Heart right ventricle (tissue), 16 donors: ENCODE results near the gene TRIM28. TPM values are rescaled to one million over a fixed set of nuclear protein-coding genes. Genes with fewer than 3 reads are reported as not detected.
"Not testable (repeated sequence)": the region's sequence is repeated elsewhere in the genome, so short reads cannot be mapped to it uniquely, and the experiment has no call there.

Experiments
- ATAC-seq, 8 donors: fragments of 200-7000 bp; cut with Tn5 transposase; one replicate each; pipeline ENCODE4 v1.9.1; 2020; ENCODE audit warnings: mild to moderate bottlenecking in 8 of 8, moderate library complexity in 8 of 8, moderate number of reproducible peaks in 1 of 8
- DNase-seq, 2 donors: peaks; one replicate each; pipeline ENCODE4 v3.0.0-alpha.2; 2020
- H3K27ac ChIP-seq, 10 donors: fragments of 200-600 bp; sonication (generic) in 2 of 10; one replicate each; pipeline versions ENCODE4 v1.5.0 to v1.8.0; 2020 to 2022; ENCODE audit warnings: mild to moderate bottlenecking in 3 of 10
- H3K27me3 ChIP-seq, 7 donors: fragments of 200-600 bp; one replicate each; pipeline ENCODE4 v1.8.0; 2021 to 2022; ENCODE audit warnings: mild to moderate bottlenecking in 2 of 7
- H3K36me3 ChIP-seq, 9 donors: fragments of 200-600 bp; sonication (generic) in 1 of 9; one replicate each; pipeline versions ENCODE4 v1.5.0 to v1.8.0; 2020 to 2022; ENCODE audit warnings: mild to moderate bottlenecking in 2 of 9
- H3K4me1 ChIP-seq, 9 donors: fragments of 200-600 bp; sonication (generic) in 1 of 9; one replicate each; pipeline versions ENCODE4 v1.5.0 to v1.8.0; 2020 to 2022; ENCODE audit warnings: mild to moderate bottlenecking in 4 of 9
- H3K4me3 ChIP-seq, 10 donors: fragments of 200-600 bp; sonication (generic) in 2 of 10; one replicate each; pipeline versions ENCODE4 v1.5.0 to v1.8.0; 2020 to 2022; ENCODE audit warnings: mild to moderate bottlenecking in 7 of 10, moderate library complexity in 2 of 10
- H3K9me3 ChIP-seq, 11 donors: fragments of 200-600 bp in 10 of 11; sonication (generic) in 2 of 11; one replicate each; pipeline versions ENCODE4 v1.5.0 to v1.8.0; 2013 to 2022; ENCODE audit warnings: mild to moderate bottlenecking in 2 of 11, control low read depth in 1 of 11, moderate library complexity in 1 of 11
- CTCF ChIP-seq, 9 donors: fragments of 200-600 bp; sonication (generic) in 2 of 9; IDR thresholded peaks; one replicate each; pipeline versions ENCODE4 v1.5.0 to v1.8.0; 2021 to 2022; ENCODE audit warnings: antibody characterized with exemption in 9 of 9, mild to moderate bottlenecking in 5 of 9, moderate library complexity in 1 of 9
- WGBS, 2 donors: extraction: QIAGEN DNeasy Blood & Tissue Kit; methylation state at CpG; one replicate each; pipeline ENCODE4 v1.1.7; 2013; ENCODE audit warnings: inconsistent platforms in 1 of 2; 5-methylcytosine and 5-hydroxymethylcytosine counted together
- intact Hi-C, 10 donors: fragments of 100-400 bp; cut with DNase I; formaldehyde crosslinking; loops; one replicate each; pipeline versions ENCODE4 v1.11.1 to v1.14.2; 2022
- polyA plus RNA-seq, 2 donors: library from polyadenylated mRNA; stranded (reverse); fragments of 200-250 nt; gene quantifications; one replicate each; pipeline ENCODE4 v1.2.3, GENCODE V29; 2013
- total RNA-seq, 10 donors: library from RNA; stranded (reverse); fragmentation: NEBNext Ultra II Directional in 3 of 10; extraction: Animal tissue kit (Norgen Biotek cat#: 25700) in 3 of 10; gene quantifications; one replicate each; pipeline versions ENCODE4 v1.2.1 to v1.2.4, GENCODE V29; 2021 to 2023
- donor health status: Arrhythmogenic right ventricular cardiomyopathy.
- donor health status: ischemic (EF 13 %, LVEDD 7.1; RV severe dilation, severe dysfunction).
- donor health status: healthy with polysubstance abuse.
- donor health status: DM: no; HTN: yes; CAD: no.
- donor health status: DM: no; HTN: no; CAD: no.
- donor health status: ischemic (EF 25% LVEDD 6.9; RV normal size, moderate dysfunction).
- donor health status: ischemic (EF 25% LVEDD 5.7; RV mildly dilated, moderate dysfunction).
- donor health status: healthy.
- donor health status: DM: yes; HTN: yes; CAD: no.
- donor health status: Ischemic cardiomyopathy.
- donor health status: ischemic (EF 35%, LVEDD 5.7; RV mildly dilated, moderate dysfunction).
- donor health status: nonischemic (EF 11% LVEDD 7.7; RV severe dilation, severe dysfunction).
- donor health status: DM: yes; HTN: yes; CAD: no.
- donor health status: PGD.
- donor health status: ischemic (EF 29% LVEDD 5.4; RV normal size, mild dysfunction).
- donor health status: nonischemic (EF 23%, LVEDD 6.1; RV moderate dilation, normal function).

TRIM28 gene
- total and polyA plus RNA-seq, 12 donors = 105 to 163 (median 142) TPM

GRCh38 chr19:58538257-58539168 lies 5.4 kb upstream of the TRIM28 start:
- Histone ChIP-seq H3K9me3 (no peaks in the 10 kb centered on the region), H3K36me3 (no peaks in the 10 kb centered on the region), H3K27ac (peak overlapping the region in 9 of 10 donors; percentile 1 to 67 (median 45)), H3K4me3 (peak overlapping the region; percentile 14 to 53 (median 38)), H3K27me3 (peaks cover 0 to 22% (median 16%) of the 10 kb centered on the region in 7 donors), H3K4me1 (peaks cover 3 to 17% (median 13%) of the 10 kb centered on the region in 9 donors)
- ATAC-seq (peak; percentile 79 to 93 (median 90)), DNase-seq (peak; percentile 53 to 54)
- TF ChIP-seq CTCF (IDR thresholded peaks at IDR 0.05) = no peak
- 1 to 3% methylated on average over 52 to 55 of the region's 55 CpGs for WGBS, 2 donors
- intact Hi-C loops = no loop called here

DNA sequence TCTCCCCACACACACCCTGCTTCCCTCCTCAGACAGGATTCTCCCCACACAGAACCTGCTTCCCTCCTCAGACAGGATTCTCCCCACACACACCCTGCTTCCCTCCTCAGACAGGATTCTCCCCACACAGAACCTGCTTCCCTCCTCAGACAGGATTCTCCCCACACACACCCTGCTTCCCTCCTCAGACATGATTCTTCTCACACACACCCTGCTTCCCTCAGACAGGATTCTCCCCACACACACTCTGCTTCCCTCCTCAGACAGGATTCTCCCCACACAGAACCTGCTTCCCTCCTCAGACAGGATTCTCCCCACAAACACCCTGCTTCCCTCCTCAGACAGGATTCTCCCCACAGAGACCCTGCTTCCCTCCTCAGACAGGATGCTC lies 4.7 kb upstream of the TRIM28 start:
- Histone ChIP-seq H3K27me3 (peaks cover 0 to 22% (median 16%) of the 10 kb centered on the region in 7 donors), H3K4me1 (peaks cover 5 to 19% (median 14%) of the 10 kb centered on the region in 9 donors)
- H3K4me3 ChIP-seq, intact Hi-C loops, H3K9me3 ChIP-seq, DNase-seq, ATAC-seq, H3K36me3 ChIP-seq, H3K27ac ChIP-seq: not testable (repeated sequence)

DNA sequence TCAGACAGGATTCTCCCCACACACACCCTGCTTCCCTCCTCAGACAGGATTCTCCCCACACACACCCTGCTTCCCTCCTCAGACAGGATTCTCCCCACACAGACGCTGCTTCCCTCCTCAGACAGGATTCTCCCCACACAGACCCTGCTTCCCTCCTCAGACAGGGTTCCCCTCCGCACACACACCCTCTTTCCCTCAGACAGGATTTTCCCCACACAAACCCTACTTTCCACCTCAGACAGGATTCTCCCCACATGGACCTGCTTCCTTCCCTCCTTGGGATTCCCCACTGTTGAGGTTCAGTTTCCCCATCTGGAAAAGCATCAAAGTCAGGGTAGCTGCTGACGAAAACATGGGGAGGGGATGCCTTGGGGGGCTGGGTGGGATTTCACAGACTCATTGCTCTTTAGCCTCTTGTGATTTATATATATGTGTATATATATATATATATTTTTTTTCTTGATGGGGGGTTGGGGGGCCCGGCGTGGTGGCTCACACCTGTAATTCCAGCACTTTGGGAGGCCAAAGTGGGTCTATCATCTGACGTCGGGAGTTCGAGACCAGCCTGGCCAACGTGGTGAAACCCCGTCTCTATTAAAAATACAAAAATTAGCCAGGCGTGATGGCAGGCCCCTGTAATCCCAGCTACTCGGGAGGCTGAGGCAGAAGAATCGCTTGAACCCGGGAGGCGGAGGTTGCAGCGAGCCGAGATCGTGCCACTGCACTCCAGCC lies 1.1 kb upstream of the TRIM28 start:
- H3K4me3 ChIP-seq = peak overlapping the region in 8 of 10 donors; percentile 67 to 97 (median 85)
- not testable (repeated sequence) for ATAC-seq, DNase-seq, H3K9me3 ChIP-seq
- peaks cover 19 to 44% (median 31%) of the 10 kb centered on the region in 9 donors for H3K4me1 ChIP-seq
- H3K36me3 ChIP-seq = peaks cover 0 to 24% (median 7%) of the 10 kb centered on the region in 9 donors
- peak overlapping the region in 9 of 10 donors; percentile 89 to 99 (median 95) for H3K27ac ChIP-seq
- peaks cover 0 to 11% (median 10%) of the 10 kb centered on the region in 7 donors for H3K27me3 ChIP-seq
- 71 to 78% methylated on average over 18 of the region's 18 CpGs for WGBS, 2 donors
- intact Hi-C loops = loop anchor here in 1 of 10 donors (2.0 kb wide), 1 partner anchor 24 kb away; the partner anchor contains the start of gene ZBTB45

- Histone ChIP-seq H3K4me3 (peak overlapping the region; percentile 67 to 97 (median 88)), H3K27ac (peak overlapping the region; percentile 89 to 99 (median 96)), H3K36me3 (peaks cover 0 to 43% (median 27%) of the 10 kb centered on the region in 9 donors), H3K27me3 (no peaks in the 10 kb centered on the region), H3K4me1 (peaks cover 14 to 34% (median 29%) of the 10 kb centered on the region in 9 donors), H3K9me3 (no peaks in the 10 kb centered on the region)
- WGBS, 2 donors = 0% methylated on average over 50 to 78 of the region's 92 CpGs
- DNase-seq (peak in 1 of 2 donors; percentile 50), ATAC-seq (peak in 5 of 8 donors; percentile 1 to 31 (median 10))
- no peak for TF ChIP-seq CTCF (IDR thresholded peaks at IDR 0.05)
- intact Hi-C loops = loop anchor here in 3 of 10 donors (1.0 kb wide), 3 partner anchors 11 to 25 kb away; partner anchors contain the start of genes CHMP2A (in 1 of the 3) and ZBTB45 (in 1 of the 3)
These were observed 874 bp downstream of the TRIM28 start for GRCh38 chr19:58544591-58545285.
